Activated CD4-positive, alpha-beta T cell treated with anti-CD3 and anti-CD28 coated beads, Interleukin-2, amount 50 U/mL, for 16 hours (primary cell): ENCODE measurements around the gene GIMAP8.
A peak's percentile ranks its signal among the peaks of the same experiment; 100 is the strongest.

Experiments
- DNase-seq: peaks from one replicate; pipeline ENCODE4 v3.0.0-alpha.2; 2020

The GIMAP8 gene

GRCh38 chr7:150450491-150451001 is at the start of gene GIMAP8:
TSS of gene GIMAP8 (plus strand) at chr7:150450630. CDS start at chr7:150466699, 16,069 bp downstream.
- peak; percentile 52 for DNase-seq

GRCh38 chr7:150400788-150401423 is 49.5 kb upstream of the GIMAP8 start:
- DNase-seq: no peak

DNA sequence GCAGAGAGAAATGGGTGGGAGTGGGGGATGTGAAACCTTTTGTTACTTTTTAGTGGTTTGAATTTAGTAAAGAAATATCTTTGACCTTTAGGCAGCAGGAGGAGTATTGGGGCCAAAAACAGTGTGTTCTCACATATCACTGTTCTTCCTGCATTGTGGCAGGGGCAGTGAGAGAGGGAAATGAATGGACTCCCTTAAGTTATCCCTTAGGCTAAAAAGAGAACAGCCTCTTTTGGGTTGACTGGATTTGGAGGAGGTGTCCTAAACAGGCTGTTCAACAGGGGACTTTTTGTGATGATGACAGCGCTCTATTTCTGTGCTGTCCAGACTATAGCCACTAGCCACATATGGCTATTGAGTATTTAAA is 49.0 kb upstream of the GIMAP8 start:
- DNase-seq: no peak

GRCh38 chr7:150401861-150402631 is 48.4 kb upstream of the GIMAP8 start:
- no peak for DNase-seq

DNA sequence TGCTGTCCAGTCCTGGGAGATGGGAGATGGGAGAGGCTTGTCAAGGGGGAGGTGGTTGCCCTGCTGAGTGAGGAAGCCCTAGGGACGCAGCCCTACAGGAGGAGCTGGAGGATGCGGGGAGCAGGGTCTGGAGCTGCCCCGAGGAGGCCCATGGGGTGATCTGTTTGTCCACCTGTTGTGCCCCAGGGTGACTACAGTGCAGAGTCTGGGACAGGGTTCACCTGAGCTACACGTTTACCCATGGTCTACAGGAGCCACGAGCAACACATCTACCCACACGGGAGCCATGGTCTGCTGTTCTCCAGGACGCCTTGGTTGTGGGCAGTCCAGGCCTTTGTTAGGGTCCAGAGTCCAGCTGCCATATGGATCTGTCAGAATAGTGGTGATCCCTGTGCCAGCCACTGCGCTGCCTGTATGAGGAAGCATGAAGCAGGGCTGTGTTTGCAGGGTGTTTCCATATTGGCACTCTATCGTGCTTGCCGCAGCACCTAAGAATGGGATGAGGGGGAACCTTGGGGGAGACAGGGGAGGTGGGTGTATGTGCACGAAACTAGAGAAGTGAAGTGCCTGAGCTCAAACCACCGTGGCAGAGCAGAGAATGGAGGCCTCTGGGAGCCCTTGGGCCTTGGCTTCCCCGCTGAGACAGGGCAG is 47.6 kb upstream of the GIMAP8 start:
- DNase-seq: no peak

GRCh38 chr7:150403376-150404171 is 46.9 kb upstream of the GIMAP8 start:
- DNase-seq: no peak

GRCh38 chr7:150404172-150404804 is 46.1 kb upstream of the GIMAP8 start:
- no peak for DNase-seq

DNA sequence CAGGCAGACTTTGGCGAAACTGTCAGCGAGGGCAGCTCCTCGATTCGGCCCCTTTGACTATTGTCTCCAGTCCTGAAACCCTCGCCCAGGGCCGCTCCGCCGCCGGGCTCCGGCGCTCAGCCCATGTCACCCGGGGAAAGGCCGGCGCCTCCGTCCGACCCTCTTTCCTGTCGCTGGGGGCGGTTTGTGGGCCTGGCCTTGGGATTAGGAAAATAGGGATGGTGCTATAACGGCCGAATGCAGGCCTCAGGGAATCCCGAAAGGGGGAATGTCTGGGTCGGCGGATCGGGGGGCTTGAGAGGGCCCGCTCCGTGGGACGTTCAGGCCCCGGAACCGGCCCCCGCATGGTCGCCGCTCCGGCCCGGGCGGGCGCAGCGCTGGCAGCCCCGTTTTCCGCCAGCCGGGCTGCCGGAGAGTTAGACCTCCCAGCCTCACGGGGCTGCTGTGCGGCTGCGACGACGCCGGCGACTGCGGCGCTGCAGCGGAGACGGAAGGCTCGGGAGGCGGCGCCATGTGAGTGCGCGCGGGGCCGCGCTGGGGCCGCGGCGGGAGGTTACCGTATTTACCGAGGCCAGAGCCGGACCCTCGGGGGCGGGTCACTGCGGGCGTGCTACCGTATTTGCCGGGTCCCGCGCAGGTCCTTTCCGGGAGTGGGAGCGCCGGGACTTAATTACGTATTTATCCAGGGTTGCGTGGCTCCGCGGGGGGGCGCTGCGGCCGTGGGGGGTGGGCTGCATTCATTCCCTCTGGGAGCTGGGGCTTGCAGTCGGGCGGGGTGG is 45.4 kb upstream of the GIMAP8 start:
- DNase-seq: peak; percentile 85

DNA sequence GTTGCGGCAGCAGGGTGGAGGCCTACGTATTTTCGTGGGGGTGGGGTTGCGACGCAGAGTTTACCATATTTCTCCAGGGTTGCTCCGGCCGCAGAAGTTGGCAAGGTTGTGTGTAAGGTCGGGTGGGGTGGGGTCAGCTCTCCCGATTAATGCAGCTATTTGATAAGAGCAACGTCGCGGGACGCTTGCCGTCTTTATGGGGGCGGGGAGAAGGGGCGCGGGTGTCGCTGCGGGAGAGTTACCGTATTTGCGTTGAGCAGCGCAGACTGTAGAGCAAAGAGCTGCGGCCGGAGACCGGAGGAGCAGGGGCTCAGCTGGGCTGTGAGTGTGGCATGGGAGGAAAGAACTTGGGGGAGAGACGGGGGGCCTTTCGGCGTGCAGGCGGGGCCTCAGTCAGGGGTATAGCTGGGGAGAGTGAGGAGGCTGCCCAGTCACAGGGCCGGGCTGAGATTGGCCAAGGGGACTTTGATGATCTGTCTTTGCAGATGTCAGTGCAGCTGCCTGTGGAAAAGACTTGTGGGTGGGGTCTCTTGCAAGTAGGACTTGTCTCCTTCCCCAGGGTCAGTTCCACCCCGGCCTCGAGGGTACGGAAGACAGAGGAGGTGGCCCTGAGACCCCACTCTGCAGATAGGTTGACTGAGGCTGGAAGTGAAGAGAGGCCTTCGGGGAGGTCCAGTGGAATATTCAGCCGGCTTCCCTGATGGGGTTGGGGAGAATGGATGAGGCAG is 44.7 kb upstream of the GIMAP8 start:
- DNase-seq: peak; percentile 46

- no peak for DNase-seq
These were observed 44.2 kb upstream of the GIMAP8 start for GRCh38 chr7:150406312-150406566.

- peak; percentile 77 for DNase-seq
These were observed 43.6 kb upstream of the GIMAP8 start for GRCh38 chr7:150406567-150407421.

DNA sequence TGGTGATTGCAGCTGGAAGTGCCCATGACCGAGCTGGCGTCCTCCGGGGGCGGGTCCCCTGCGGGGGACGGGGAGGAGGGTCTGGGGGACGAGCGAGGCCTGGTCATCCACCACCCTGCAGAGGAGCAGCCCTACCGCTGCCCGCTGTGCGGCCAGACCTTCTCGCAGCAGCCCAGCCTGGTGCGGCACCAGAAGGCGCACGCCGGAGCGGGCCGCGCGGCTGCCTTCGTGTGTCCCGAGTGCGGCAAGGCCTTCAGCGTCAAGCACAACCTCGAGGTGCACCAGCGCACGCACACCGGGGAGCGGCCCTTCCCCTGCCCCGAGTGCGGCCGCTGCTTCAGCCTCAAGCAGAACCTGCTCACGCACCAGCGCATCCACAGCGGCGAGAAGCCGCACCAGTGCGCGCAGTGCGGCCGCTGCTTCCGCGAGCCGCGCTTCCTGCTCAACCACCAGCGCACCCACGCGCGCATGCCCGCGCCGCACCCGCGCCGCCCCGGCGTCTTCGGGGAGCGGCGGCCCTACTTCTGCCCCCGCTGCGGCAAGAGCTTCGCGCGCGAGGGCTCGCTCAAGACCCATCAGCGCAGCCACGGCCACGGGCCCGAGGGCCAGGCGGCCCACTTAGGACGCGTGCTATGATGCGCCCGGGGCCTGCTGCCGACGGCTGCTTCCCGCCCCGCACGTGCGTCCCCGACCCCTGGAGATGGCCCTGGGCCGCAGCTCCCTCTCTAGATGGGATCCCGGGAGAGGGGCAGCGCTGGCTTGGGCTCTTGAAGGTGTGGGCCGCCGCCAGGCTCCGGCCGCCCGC is 42.6 kb upstream of the GIMAP8 start:
- no peak for DNase-seq

DNA sequence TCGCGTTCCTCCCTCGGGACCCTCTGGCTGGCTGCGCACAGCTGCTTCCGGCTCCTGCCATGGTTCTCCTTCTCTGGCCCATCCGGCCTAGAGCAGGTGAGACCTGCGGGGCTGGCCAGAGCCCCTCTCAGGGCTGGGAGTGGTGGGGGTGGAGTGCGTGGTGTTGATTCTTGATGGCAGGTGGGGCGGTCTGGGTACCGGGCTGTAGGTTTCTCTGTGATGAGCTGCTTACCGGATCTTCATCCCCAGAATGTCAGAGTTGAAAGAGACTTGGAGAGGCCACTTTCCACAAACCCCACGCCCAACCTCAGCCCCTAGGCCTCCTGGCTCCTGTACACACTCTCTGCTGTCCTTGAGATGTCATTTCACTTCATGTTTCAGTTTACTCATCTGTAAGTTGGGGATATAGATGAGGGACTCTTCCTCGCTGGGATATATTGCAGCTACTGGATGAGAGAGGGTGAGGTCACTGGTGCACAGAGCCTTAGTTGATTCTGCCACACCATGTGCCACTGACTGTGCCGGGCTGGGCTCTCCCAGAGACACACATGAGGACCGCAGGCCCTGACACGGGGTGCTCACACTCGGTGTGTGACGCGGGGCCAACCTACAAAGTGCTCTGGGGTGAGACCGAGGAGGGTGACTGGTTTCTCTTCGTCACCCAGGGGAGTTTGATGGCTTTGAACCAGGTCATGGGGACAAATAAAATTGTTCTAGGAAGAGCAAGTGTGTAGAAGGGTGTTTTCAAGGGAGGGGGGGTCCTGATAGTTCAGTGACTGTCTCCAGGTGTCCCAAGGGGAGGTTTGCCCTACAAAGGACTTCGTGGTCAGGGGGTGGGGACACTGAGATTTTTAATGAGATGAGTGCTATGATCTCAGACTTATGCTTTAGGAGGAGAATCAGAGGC is 41.8 kb upstream of the GIMAP8 start:
- no peak for DNase-seq

GRCh38 chr7:150409300-150410030 is 41.0 kb upstream of the GIMAP8 start:
- no peak for DNase-seq

DNA sequence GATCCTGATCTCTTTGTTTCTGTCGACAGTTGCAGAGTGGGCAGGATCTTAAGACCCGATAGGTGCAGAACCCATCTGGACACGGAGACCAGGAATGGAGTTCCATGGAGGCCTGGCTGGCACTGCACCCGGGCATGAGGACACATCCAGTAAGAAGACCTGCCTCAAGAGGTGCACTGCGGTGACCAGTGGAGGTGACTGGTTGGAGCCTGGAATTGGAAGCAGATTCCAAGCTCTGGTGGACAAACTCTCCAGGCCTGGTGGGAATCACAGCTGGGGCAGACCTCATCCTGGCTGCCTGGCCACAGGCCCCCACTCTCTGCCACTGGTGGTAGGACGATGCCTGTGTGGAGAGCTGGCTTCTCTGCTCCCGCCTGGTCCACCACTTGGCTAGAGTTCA is 40.3 kb upstream of the GIMAP8 start:
- no peak for DNase-seq

- no peak for DNase-seq
These were observed 39.6 kb upstream of the GIMAP8 start for GRCh38 chr7:150410680-150411346.

- no peak for DNase-seq
These were observed 38.8 kb upstream of the GIMAP8 start for GRCh38 chr7:150411606-150412005.
